Stimulated activated CD8-positive, alpha-beta memory T cell treated with anti-CD3 and anti-CD28 coated beads, Interleukin-7, amount 100 ng/mL, for 24 hours (primary cell): ENCODE data around the gene GNG12.
"Not testable (repeated sequence)": the region's sequence is repeated elsewhere in the genome, so short reads cannot be mapped to it uniquely, and the experiment has no call there.

Experiments used
- DNase-seq: peaks from one replicate; pipeline ENCODE4 v3.0.0-alpha.2; 2020; ENCODE audit warnings: low read depth

Gene GNG12

DNA sequence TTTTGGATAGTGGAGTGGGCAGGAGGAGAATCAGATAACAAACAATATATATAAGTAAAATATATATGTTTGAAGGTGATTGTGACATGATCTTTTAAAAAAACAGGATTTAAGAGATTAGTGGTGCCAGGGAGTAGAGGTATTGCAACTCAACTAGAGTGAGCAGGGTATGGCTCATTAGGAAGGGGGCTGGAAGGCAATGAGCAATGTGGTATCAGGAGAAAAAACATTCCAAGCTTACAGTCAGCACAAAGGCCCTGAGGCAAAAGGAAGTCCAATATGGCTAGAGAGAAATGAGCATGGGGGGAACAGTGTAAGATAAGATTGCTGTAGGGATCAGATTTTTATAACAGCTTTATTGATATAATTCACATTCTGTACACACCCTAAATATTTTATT lies 153.6 kb downstream of the GNG12 start:
- no peak for DNase-seq

DNA sequence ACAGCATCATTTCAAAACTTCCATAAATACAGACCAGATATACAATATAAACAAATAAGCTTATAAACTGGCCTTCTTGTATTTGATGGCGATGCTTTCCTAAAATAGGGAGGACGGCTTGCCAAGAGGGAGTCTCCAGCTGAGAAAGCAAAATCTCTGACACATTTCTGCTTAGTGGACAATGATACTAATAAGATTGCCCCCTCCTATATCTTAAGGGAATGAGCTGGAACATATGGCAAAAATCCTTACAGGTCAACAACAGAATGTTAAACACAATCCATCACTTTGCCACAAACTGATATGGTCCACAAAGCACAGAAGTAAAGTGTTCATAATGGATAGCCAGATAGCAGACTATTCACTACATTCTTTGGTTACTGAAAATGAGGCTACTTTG lies 155.3 kb downstream of the GNG12 start:
- DNase-seq = no peak

DNA sequence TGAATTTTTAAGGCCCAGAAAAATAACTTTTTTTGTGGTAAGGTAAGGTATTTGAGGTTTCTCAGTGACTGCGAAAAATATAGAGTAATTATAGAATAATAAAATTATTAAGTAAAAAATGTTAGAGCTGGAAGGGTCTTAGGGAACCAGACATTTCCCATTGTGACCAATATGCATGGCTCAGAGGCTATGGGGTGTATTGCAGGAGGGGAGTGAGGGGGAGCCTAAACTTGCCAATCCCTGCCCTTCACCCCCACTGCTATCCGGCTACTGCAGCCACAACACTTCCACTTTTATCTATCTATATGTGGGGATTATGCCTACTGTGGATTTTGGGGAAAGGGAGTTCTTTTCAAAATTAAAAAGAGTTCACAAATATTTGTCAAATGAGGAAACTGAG lies 155.9 kb downstream of the GNG12 start:
- DNase-seq = no peak

DNA sequence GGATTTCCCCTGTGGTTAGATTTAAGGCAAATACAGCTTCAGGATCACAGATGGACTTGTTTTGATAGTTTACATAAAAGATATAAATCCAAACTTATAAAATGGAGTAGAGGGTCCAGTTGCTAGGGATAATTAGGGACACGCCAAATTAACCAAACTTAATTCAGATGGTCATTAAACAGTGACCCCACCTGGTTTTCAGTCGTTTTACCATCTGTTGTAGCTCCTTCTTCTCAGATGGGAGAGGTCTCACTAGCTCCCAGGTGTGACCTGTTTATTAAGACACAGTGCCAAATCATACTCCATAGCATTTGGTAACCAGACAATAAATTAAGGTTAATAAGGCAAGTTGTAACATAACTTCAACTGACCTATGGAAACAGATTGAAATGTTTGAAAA lies 156.3 kb downstream of the GNG12 start:
- DNase-seq = no peak

DNA sequence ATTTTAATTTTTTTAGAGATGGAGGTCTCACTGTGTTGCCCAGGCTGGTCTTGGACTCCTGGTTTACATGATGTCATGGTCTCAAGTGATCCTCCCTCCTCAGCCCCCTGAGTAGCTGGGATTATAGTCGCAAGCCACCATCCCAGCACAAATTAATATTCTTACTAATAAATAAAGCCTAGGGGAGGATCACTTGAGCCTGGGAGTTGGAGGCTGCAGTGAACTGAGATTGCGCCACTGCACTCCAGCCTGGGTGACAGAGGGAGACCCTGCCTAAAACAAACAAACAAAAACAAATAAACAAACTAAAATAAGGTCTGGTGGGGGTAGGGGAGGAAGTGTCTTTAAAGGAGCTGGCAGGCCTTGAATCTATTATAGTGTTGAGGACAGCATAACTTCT lies 157.0 kb downstream of the GNG12 start:
- no peak for DNase-seq

DNA sequence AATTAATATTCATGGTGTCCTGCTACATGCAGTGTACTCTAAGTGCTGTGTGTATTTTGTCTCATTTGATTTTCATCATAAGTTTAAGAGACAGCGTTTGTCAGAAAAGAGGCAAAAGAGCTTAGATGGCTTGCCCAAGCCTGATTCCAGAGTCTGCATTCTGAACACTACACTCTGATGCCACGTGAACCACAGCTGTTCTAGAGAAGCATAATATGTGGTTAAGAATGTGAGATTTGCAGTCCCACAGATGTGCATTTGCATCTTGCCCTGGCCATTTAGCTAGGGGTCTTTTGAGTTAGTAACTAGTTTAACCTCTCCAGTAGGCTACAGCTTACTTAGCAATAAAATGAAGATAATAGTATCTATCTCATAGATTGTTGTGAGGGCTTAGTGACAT lies 157.5 kb downstream of the GNG12 start:
- no peak for DNase-seq

DNA sequence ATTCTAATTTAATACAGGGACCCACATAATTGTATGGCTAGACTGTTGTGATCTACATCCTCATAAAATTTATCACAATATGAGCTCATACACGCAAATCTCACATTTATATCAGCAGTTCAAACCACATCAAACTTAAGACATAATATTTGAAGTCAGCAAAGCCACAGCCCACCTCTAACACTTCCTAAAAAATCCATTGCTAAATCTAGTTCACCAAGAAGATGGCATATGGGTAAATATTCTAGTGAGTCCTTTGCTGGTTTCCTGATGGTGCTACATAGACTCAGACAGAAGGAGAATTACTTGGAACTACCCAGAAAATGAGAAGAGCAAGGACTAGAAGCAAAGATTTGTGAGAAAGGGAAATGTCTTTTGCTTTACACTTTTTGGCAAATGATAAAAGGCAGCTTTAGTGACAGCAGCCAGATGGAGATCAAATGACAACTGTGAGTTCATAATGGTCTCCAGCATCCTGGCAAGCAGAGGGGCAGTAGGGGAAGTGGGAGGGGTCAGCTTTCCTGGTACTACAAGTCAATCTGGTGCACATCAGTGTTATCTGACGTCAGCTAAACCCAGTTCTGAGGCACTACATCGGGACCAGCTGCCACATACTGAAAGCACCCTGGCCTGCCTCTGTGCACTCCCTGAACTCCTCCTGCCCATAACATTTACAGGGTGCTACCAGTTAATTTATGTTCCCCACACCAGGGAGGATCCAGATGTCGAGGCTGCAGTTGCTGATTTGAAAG lies 158.8 kb downstream of the GNG12 start:
- DNase-seq = no peak

DNA sequence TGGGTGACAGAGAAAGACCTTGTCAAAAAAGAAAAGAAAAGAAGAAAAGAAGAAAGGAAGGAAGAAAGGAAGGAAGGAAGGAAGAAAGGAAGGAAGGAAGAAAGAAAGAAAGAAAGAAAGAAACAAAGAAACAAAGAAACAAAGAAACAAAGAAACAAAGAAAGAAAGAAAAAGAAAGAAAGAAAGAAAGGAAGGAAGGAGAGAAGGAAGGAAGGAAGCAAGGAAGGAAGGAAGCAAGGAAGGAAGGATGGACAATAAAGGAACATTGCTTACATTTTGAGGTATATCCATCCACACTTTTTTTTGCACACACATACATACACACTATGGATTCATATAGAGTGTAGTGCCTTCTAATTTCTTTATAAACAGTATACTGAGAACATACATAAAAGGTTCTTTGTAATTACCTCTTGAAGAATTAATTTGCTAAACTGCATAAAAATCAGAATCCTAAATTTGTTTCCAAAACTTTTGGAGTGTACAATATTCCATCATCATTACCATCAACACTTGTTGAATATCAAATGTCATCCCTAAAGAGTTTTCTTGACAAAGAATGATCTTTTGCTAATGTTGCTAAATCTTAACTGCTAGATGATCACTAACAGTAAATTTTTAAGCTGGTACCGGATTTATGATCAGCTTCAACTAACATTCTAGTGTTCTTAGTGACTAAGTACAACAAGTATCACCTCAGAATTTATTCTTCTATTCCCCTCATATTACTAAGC lies 159.6 kb downstream of the GNG12 start:
- no peak for DNase-seq

DNA sequence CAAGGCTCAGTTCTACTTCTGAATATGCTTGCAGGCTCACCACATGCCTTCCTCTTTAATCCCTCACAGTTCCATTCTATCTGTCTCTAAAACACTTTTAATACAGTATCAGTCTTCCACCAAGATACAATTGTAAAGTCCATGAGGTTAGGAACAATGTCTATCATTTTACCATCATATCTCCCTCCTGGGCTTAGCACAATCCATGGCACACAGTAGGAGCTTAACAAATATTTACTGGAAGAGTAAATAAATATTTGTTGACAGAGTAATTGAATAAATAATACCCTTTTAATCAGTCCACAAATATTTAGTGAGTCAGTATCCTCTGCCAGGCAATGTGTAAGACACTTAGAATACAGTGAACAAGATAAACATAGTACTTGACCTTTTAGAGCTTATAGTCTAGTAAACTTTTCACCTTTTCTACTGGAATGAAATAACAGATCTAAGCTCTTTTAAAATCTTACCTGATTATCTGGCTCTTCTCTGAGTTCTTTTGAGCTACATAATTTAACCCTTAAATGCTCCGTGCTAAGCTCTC lies 160.9 kb downstream of the GNG12 start:
- no peak for DNase-seq

DNA sequence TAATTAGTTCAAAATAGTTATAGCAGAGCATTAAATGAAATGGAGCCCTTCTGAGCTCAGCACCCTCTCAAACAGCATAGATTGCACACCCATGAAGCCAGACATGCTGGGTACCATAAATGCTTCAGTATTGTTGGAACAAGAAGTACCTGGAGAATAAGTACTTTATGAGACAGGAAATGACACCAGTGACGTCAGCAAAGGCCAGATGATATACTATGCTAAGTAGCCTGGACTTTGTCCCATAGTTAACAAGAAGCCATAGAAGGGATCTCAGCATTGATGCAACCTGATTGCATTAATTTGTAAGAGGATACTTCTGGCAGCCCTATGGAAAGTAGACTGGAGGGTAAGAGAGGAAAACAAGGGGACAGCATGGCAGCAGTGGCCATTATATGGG lies 164.6 kb downstream of the GNG12 start:
- DNase-seq = no peak

DNA sequence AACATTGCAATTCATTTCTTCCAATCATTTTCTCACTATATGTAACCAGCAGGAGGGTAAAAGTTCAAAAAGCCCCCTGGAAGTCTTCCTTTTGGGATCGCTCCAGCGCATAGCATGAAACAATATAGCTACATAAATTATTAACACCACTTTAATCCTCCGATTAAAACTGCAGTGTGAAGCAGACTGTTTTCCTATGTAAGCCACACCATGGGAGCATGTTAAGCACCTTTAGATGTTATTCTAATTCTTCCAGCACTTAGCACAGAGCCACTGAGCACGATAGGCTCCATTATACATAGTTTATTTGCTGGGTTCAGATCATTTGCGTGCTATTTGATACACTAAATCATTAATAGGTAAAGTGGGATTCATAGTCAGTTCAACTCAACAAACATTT lies 166.6 kb downstream of the GNG12 start:
- DNase-seq = no peak

DNA sequence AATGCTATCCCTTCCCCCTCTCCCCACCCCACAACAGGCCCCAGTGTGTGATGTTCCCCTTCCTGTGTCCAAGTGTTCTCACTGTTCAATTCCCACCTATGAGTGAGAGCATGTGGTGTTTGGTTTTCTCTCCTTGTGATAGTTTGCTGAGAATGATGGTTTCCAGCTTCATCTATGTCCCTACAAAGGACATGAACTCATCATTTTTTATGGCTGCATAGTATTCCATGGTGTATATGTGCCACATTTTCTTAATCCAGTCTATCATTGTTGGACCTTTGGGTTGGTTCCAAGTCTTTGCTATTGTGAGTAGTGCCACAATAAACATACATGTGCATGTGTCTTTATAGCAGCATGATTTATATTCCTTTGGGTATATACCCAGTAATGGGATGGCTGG lies 168.0 kb downstream of the GNG12 start:
- not testable (repeated sequence) for DNase-seq

DNA sequence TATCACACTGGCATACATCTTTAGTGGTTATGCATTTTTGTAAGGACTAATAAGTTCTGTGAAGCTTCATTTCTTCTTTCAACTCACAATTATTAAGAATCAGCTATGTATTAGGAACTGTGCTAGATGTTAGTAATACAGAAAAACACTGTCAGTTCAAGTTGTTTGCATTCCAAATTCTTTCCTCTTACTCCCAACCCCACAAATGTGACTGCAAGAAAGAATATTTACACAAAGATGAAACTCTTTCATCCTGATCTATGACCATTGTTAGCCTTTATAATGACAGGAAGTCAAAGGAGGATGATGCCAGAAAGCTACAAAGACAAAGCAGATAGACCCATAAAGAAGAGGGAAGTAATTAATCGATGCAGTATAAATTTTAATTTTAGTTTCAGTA lies 169.2 kb downstream of the GNG12 start:
- no peak for DNase-seq

DNA sequence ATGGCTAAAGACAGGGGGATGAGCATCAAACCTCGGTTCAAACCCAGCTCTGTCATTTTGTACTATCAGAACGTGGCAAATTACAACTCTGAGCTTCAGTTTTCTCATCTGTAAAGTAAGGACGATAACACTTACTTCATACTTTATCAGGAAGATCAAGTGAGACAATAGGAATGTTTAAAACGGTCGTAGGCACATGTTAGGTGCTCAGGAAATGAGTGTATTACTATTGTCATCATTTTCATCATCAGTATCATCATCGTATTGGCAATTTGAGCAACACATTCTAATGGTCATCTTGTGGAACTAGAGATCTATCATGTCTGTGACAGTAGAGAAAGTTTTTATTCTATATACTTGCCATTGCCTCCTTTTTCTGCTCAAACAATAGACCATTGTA lies 170.4 kb downstream of the GNG12 start:
- no peak for DNase-seq

DNA sequence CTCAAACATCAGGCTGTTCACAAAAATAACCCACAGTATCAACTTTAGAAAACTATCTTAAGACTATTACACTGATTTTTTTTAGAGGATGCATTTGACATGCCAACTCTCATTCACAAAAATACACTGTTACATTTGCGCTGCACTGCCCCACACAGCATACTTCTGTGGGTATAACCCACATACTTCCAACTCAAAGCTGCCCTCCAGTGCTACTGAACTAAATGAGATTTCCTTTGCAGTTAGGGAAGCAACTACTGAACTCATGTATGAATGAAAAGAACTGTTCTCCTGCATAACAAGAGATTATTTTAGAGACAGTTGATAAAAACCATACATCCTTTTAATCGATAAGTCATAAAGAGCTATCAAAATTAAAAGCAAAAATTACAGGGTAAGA lies 174.0 kb downstream of the GNG12 start:
- no peak for DNase-seq

DNA sequence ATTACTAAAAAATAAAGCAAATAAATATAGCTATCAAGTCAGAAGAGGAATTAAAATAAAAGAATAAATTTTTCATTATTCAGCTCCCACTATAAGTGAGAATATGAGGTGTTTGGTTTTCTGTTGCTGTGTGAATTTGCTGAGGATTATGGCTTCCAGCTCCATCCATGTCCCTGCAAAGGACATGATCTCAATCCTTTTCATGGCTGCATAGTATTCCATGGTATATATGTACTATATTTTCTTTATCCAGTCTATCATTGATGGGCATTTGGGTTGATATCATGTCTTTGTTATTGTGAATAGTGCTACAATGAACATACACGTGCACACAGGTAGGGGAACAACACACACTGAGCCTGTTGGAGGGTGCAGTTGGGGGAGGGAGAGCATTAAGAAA lies 176.1 kb downstream of the GNG12 start:
- not testable (repeated sequence) for DNase-seq

DNA sequence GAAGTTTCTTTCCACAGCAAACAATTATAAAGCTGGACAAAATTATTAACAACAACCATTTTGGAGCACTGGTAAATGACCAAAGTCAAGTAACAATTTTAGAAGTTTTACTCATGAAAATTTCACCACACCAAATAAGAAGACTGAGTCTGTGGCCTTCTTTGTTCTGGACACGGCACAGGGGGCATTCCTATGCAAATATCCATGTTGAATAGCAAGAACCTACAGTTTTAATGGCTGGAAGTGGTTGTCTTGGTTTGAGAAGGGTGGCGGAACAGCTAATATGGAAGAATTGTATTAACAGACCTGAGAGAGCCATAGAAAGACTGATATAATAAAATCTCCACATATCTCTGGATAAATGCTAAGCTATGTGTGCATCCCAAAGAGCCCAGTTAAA lies 177.7 kb downstream of the GNG12 start:
- no peak for DNase-seq

DNA sequence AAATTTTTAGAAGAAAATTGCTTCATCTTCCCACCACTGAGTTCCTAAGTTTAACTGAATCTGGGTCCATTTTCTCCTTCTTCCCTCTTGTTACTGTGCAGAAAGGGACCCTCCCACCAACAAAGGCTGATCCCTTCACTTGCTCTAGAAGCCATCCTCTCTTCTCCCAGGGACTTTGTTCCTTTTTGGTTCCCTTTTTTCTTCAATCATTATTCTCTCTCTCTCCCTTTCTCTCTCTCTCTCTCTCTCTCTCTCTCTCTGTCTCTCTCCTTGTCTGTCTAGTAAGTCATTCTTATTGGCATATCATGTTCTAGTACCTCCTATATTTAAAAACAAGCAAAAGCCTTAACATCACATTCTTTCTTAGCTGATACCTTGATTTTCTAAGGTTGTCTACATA lies 180.0 kb downstream of the GNG12 start:
- no peak for DNase-seq

DNA sequence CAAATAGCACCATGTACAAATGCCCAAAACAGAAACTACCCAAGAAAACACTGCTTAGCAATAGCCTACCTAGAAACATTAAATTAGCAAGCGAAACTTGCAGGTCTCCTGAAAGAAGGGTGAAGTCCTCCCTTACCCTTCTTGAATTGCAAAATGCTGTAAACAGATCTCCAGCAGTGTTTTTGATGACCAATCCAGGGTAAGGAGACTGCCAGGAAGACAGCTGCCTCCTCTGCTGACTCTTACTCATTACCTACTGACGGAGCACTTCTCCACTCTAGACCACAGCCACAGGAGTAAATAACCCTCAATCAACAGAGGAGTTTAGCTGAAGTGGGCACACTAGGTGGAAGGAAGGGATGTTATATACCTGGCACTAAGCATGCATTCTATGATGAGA lies 180.5 kb downstream of the GNG12 start:
- no peak for DNase-seq
